HepG2 (cell line): ENCODE results near the gene NEBL. TPM values are rescaled to one million over a fixed set of nuclear protein-coding genes. Genes with fewer than 3 reads are reported as not detected.

Experiments used
- ATAC-seq: fragments of 200-7000 bp; cut with Tn5 transposase; 3 replicates; pipeline ENCODE4 v1.9.1; 2020; ENCODE audit warnings: mild to moderate bottlenecking, moderate library complexity
- BruUV-seq: library from RNA; stranded (reverse); fragments of 400-500 nt; replicated peaks from 2 replicates; lab custom pipeline; 2021; lab: Mats Ljungman, UMichigan
- CTCF ChIA-PET: fragments of 300-600 bp; formaldehyde crosslinking; extraction: SDS; loops from one replicate; lab custom pipeline; 2021; ENCODE audit warnings: low total read pairs, inconsistent platforms, low intra/inter-chr PET ratio; lab: Yijun Ruan, JAX
- POLR2A ChIA-PET: fragments of 350-600 bp; sonication (Branson Sonifier 250); formaldehyde crosslinking; loops from one replicate; lab custom pipeline; 2020; ENCODE audit warnings: antibody characterized with exemption, inconsistent platforms; lab: Yijun Ruan, JAX
- DNase-seq: peaks from one replicate; pipeline ENCODE4 v3.0.0-alpha.2; 2015; ENCODE audit warnings: low spot score
- FAIRE-seq: peaks from 3 replicates; lab custom pipeline; 2011; peaks lifted over from hg19 to GRCh38; lab: Jason Lieb, UNC
- H2AFZ ChIP-seq: one replicate; pipeline ENCODE4 v1.6.1; 2011; ENCODE audit warnings: low read length, inconsistent platforms
- H3K27ac ChIP-seq: fragments of 300-600 bp; 3 replicates; pipeline ENCODE4 v1.8.0; 2011; ENCODE audit warnings: mixed run types, mild to moderate bottlenecking, mixed read lengths, low read length, inconsistent platforms; ENCODE audit not compliant: insufficient read depth; ENCODE audit errors: extremely low read length
- H3K27me3 ChIP-seq, 2 experiments: fragments of 200-600 bp in 1 of 2; 2 replicates in 1 of 2; 3 replicates in 1 of 2; pipeline versions ENCODE4 v1.6.0 to v1.8.0; 2011; ENCODE audit warnings: low read length in 2 of 2, mild to moderate bottlenecking in 2 of 2, moderate library complexity in 2 of 2, inconsistent platforms in 1 of 2; ENCODE audit not compliant: insufficient read depth in 2 of 2, control insufficient read depth in 1 of 2
- H3K36me3 ChIP-seq, 2 experiments: fragments of 200-600 bp in 1 of 2; replicated peaks in 1 of 2; 2 replicates in 1 of 2; 3 replicates in 1 of 2; pipeline versions ENCODE4 v1.5.1 to v1.8.0; 2011; ENCODE audit warnings: low read length in 2 of 2, inconsistent platforms in 1 of 2; ENCODE audit not compliant: insufficient read depth in 2 of 2, control insufficient read depth in 1 of 2
- H3K4me1 ChIP-seq: 2 replicates; pipeline ENCODE4 v1.5.1; 2012; ENCODE audit warnings: low read length, inconsistent platforms; ENCODE audit not compliant: insufficient read depth
- H3K4me2 ChIP-seq: 2 replicates; pipeline ENCODE4 v1.6.0; 2011; ENCODE audit warnings: low read depth, low read length, inconsistent platforms
- H3K4me3 ChIP-seq, 3 experiments: fragments of 200-600 bp in 1 of 3; sonication (generic), shearing (Covaris generic) in 1 of 3; replicated peaks in 1 of 3; 2 replicates each; pipeline ENCODE4 v1.5.1; 2011 to 2016; ENCODE audit warnings: low read length in 3 of 3, inconsistent platforms in 2 of 3, low read depth in 2 of 3, mild to moderate bottlenecking in 2 of 3, control low read depth in 1 of 3, mixed read lengths in 1 of 3; ENCODE audit not compliant: insufficient read depth in 1 of 3
- H3K79me2 ChIP-seq: one replicate; pipeline ENCODE4 v1.6.1; 2011; ENCODE audit warnings: low read length, inconsistent platforms; ENCODE audit not compliant: insufficient read depth
- H3K9ac ChIP-seq: 2 replicates; pipeline ENCODE4 v1.6.0; 2011; ENCODE audit warnings: mild to moderate bottlenecking, low read depth, low read length, inconsistent platforms; ENCODE audit not compliant: insufficient read depth
- H3K9me3 ChIP-seq: 2 replicates; pipeline ENCODE4 v1.5.1; 2012; ENCODE audit warnings: mild to moderate bottlenecking, low read length
- H4K20me1 ChIP-seq: 2 replicates; pipeline ENCODE4 v1.6.0; 2011; ENCODE audit warnings: inconsistent platforms, mild to moderate bottlenecking, low read length, moderate library complexity; ENCODE audit not compliant: insufficient read depth
- AFF4 ChIP-seq: sonication (generic); formaldehyde crosslinking; IDR thresholded peaks from 2 replicates; pipeline ENCODE4 v1.4.0; 2020; ENCODE audit warnings: missing genetic modification reagents
- CENPBD1 ChIP-seq: sonication (generic); formaldehyde crosslinking; IDR thresholded peaks from 2 replicates; pipeline ENCODE4 v1.8.0; 2022; ENCODE audit warnings: missing genetic modification reagents, low read depth, mild to moderate bottlenecking, borderline replicate concordance
- CHD4 ChIP-seq: fragments of 200-600 bp; sonication (generic); IDR thresholded peaks from 2 replicates; pipeline ENCODE4 v1.7.0; 2017; ENCODE audit warnings: mild to moderate bottlenecking, low read length, borderline replicate concordance
- FOXO4 ChIP-seq: sonication (generic); formaldehyde crosslinking; conservative IDR thresholded peaks from 2 replicates; pipeline ENCODE4 v1.8.1; 2023; ENCODE audit warnings: missing genetic modification reagents
- HNRNPK ChIP-seq: fragments of 200-400 bp; formaldehyde crosslinking; IDR thresholded peaks from 2 replicates; pipeline ENCODE4 v1.6.1; 2018; ENCODE audit warnings: low read length, low read depth, moderate library complexity, mild to moderate bottlenecking; ENCODE audit not compliant: poor library complexity, severe bottlenecking
- NFYB ChIP-seq: sonication (generic); formaldehyde crosslinking; IDR thresholded peaks from 2 replicates; pipeline ENCODE4 v1.4.0; 2020; ENCODE audit warnings: missing genetic modification reagents
- PLSCR1 ChIP-seq: sonication (generic); formaldehyde crosslinking; IDR thresholded peaks from 2 replicates; pipeline ENCODE4 v1.5.0; 2020; ENCODE audit warnings: missing genetic modification reagents, mild to moderate bottlenecking, borderline replicate concordance
- PREB ChIP-seq: sonication (generic); formaldehyde crosslinking; IDR thresholded peaks from 2 replicates; pipeline ENCODE4 v1.4.0; 2020; ENCODE audit warnings: missing genetic modification reagents
- RBFOX2 ChIP-seq: fragments of 200-400 bp; formaldehyde crosslinking; IDR thresholded peaks from 2 replicates; pipeline ENCODE4 v1.6.1; 2017; ENCODE audit warnings: low read depth, mild to moderate bottlenecking, low read length
- SIX4 ChIP-seq: sonication (generic); formaldehyde crosslinking; IDR thresholded peaks from 2 replicates; pipeline ENCODE4 v1.4.0; 2020; ENCODE audit warnings: missing genetic modification reagents
- TARDBP ChIP-seq: sonication (generic); formaldehyde crosslinking; IDR thresholded peaks from 2 replicates; pipeline ENCODE4 v1.8.0; 2022; ENCODE audit warnings: mild to moderate bottlenecking, missing genetic modification reagents
- TCF7L2 ChIP-seq: IDR thresholded peaks from 2 replicates; pipeline ENCODE4 v1.6.1; 2011; ENCODE audit warnings: mild to moderate bottlenecking, low read depth, low read length, moderate library complexity
- ZBTB7B ChIP-seq: sonication (generic); formaldehyde crosslinking; IDR thresholded peaks from 2 replicates; pipeline ENCODE4 v1.4.0; 2020; ENCODE audit warnings: missing genetic modification reagents
- ZNF17 ChIP-seq: sonication (generic); formaldehyde crosslinking; IDR thresholded peaks from 2 replicates; pipeline ENCODE4 v1.5.0; 2020; ENCODE audit warnings: mild to moderate bottlenecking, missing genetic modification reagents
- ZNF280B ChIP-seq: sonication (generic); formaldehyde crosslinking; IDR thresholded peaks from 2 replicates; pipeline ENCODE4 v1.5.0; 2020; ENCODE audit warnings: missing genetic modification reagents, mild to moderate bottlenecking, borderline replicate concordance
- ZNF570 ChIP-seq: sonication (generic); formaldehyde crosslinking; IDR thresholded peaks from 2 replicates; pipeline ENCODE4 v1.4.0; 2020; ENCODE audit warnings: mild to moderate bottlenecking, missing genetic modification reagents, borderline replicate concordance
- WGBS: methylation state at CpG from one replicate; pipeline ENCODE4 v1.1.6; 2017; ENCODE audit warnings: low lambda C conversion rate; 5-methylcytosine and 5-hydroxymethylcytosine counted together
- in situ Hi-C: cut with HindIII; loops from 2 replicates; pipeline ENCODE4 v1.10.0; 2017; ENCODE audit warnings: low pct_unique_long_range_greater_than_20kb; ENCODE audit not compliant: extremely low pct_ligation_motif_present
- intact Hi-C: fragments of 100-400 bp; cut with micrococcal nuclease; formaldehyde crosslinking; loops from one replicate; pipeline ENCODE4 v1.10.0; 2022; ENCODE audit not compliant: unreplicated experiment
- polyA plus RNA-seq, 8 experiments: library from polyadenylated mRNA; depleted of rRNA in 3 of 8; stranded (reverse) in 7 of 8; unstranded in 1 of 8; fragments of >200 nt; fragmentation: Illumina TruSeq in 4 of 8; extraction: Trizol in 4 of 8; gene quantifications; 2 replicates each; pipeline versions ENCODE4 v1.2.1 to v1.2.3, GENCODE V29; 2011 to 2016; ENCODE audit warnings: low read depth in 4 of 8, missing spikeins in 1 of 8, mixed read lengths in 1 of 8; ENCODE audit not compliant: insufficient read depth in 1 of 8
- total RNA-seq, 5 experiments: library from RNA; depleted of rRNA; stranded (reverse); fragments of >200 nt; fragmentation: Illumina TruSeq; extraction: Trizol; gene quantifications; 2 replicates each; pipeline ENCODE4 v1.2.3, GENCODE V29; 2016; ENCODE audit warnings: low read depth in 1 of 5

Gene NEBL
- total and polyA plus RNA-seq, 2 of the 13 experiments (the other 11 are each of a cell fraction or from before 2014, with no cell fraction given): not detected

- no peak overlapping the region for H2AFZ ChIP-seq
- H3K27ac ChIP-seq: no peak overlapping the region
- no peaks in the 10 kb centered on the region for H3K36me3 ChIP-seq
- ChIA-PET CTCF (no interaction called here), POLR2A (no interaction called here)
- 4% methylated on average over 4 of the region's 4 CpGs for WGBS
- no peaks in the 10 kb centered on the region for H3K4me1 ChIP-seq
- H3K9ac ChIP-seq: no peak overlapping the region
- intact Hi-C loops: no loop called here
- H3K9me3 ChIP-seq: no peaks in the 10 kb centered on the region
- BruUV-seq: no TSS peak
- ATAC-seq (no peak), DNase-seq (no peak), FAIRE-seq (no peak)
- in situ Hi-C loops: no loop called here
- H3K79me2 ChIP-seq: no peaks in the 10 kb centered on the region
- no peak overlapping the region for H3K4me2 ChIP-seq
- no peak overlapping the region for H3K4me3 ChIP-seq
- peaks cover 3 to 6% of the 10 kb centered on the region in 2 experiments; a peak in 3 of 5 replicates for H3K27me3 ChIP-seq
- H4K20me1 ChIP-seq: no peaks in the 10 kb centered on the region
- TF ChIP-seq HNRNPK (no peak), TCF7L2 (no peak), TARDBP (CRISPR knock-in tag) (no peak), CHD4 (no peak), ZNF570 (CRISPR knock-in tag) (no peak), RBFOX2 (no peak), ZNF17 (no peak), ZBTB7B (CRISPR knock-in tag) (no peak), FOXO4 (CRISPR knock-in tag) (no peak), PREB (CRISPR knock-in tag) (no peak), CENPBD1 (CRISPR knock-in tag) (no peak), NFYB (CRISPR knock-in tag) (no peak), ZNF280B (no peak), SIX4 (CRISPR knock-in tag) (no peak), AFF4 (CRISPR knock-in tag) (no peak), PLSCR1 (no peak)
Observed at GRCh38 chr10:20922033-20922432, 24.9 kb upstream of the NEBL start.
